HG03095 (cell line): ENCODE data around the gene BTNL3.
"Not testable (repeated sequence)": the region's sequence is repeated elsewhere in the genome, so short reads cannot be mapped to it uniquely, and the experiment has no call there.

ENCODE experiments used
- ATAC-seq: cut with Tn5 transposase; IDR thresholded peaks from one replicate; pipeline ENCODE4 v1.9.1; 2021; ENCODE audit warnings: moderate library complexity; ENCODE audit not compliant: unreplicated experiment

BTNL3 gene

GRCh38 chr5:181045316-181045715 is 56.7 kb downstream of the BTNL3 start:
- no peak for ATAC-seq

GRCh38 chr5:181045857-181046256 is 57.2 kb downstream of the BTNL3 start:
- ATAC-seq = not testable (repeated sequence)

GRCh38 chr5:181047288-181047687 is 58.6 kb downstream of the BTNL3 start:
- no peak for ATAC-seq

- no peak for ATAC-seq
Measured at GRCh38 chr5:181047921-181048320, 59.3 kb downstream of the BTNL3 start.

- no peak for ATAC-seq
Measured at GRCh38 chr5:181050016-181050415, 61.4 kb downstream of the BTNL3 start.

- ATAC-seq = no peak
Measured at GRCh38 chr5:181051841-181052671, 63.4 kb downstream of the BTNL3 start.

GRCh38 chr5:181052672-181053487 is 64.2 kb downstream of the BTNL3 start:
- ATAC-seq = no peak

- ATAC-seq = no peak
Measured at GRCh38 chr5:181053488-181054121, 65.0 kb downstream of the BTNL3 start.

- no peak for ATAC-seq
Measured at GRCh38 chr5:181054138-181054537, 65.5 kb downstream of the BTNL3 start.

GRCh38 chr5:181054871-181055459 is 66.3 kb downstream of the BTNL3 start:
- ATAC-seq = no peak
